CD14-positive monocyte (primary cell): ENCODE results near the gene STAMBPL1. TPM values are rescaled to one million over a fixed set of nuclear protein-coding genes. Genes with fewer than 3 reads are reported as not detected.
"Not testable (repeated sequence)": the region's sequence is repeated elsewhere in the genome, so short reads cannot be mapped to it uniquely, and the experiment has no call there.

Experiments
- DNase-seq, 3 donors: peaks; one replicate each; pipeline ENCODE4 v3.0.0-alpha.2; 2011 to 2022
- H2AFZ ChIP-seq: 2 replicates; pipeline ENCODE4 v1.6.0; 2012; ENCODE audit warnings: mild to moderate bottlenecking, low read depth, low read length, inconsistent platforms; ENCODE audit not compliant: insufficient read depth, poor library complexity, severe bottlenecking
- H3K27ac ChIP-seq, 2 donors: 1 replicate in 1 of 2; 2 replicates in 1 of 2; pipeline ENCODE4 v1.5.1; 2012 to 2013; ENCODE audit warnings: low read length in 2 of 2, control low read depth in 1 of 2, inconsistent platforms in 1 of 2, low read depth in 1 of 2, mild to moderate bottlenecking in 1 of 2
- H3K27me3 ChIP-seq, 2 donors: one replicate each; pipeline versions ENCODE4 v1.6.0 to v1.6.1; 2011 to 2013; ENCODE audit warnings: low read length in 2 of 2; ENCODE audit not compliant: control insufficient read depth in 2 of 2, insufficient read depth in 2 of 2
- H3K36me3 ChIP-seq, 2 donors: replicated peaks in 1 of 2; 1 replicate in 1 of 2; 2 replicates in 1 of 2; pipeline versions ENCODE4 v1.5.1 to v1.6.1; 2012 to 2013; ENCODE audit warnings: low read length in 2 of 2, control low read depth in 1 of 2, inconsistent platforms in 1 of 2, mild to moderate bottlenecking in 1 of 2; ENCODE audit not compliant: insufficient read depth in 2 of 2, control insufficient read depth in 1 of 2
- H3K4me1 ChIP-seq, 2 donors: 1 replicate in 1 of 2; 2 replicates in 1 of 2; pipeline versions ENCODE4 v1.5.1 to v1.6.1; 2012 to 2013; ENCODE audit warnings: low read length in 2 of 2, control low read depth in 1 of 2, inconsistent platforms in 1 of 2, mild to moderate bottlenecking in 1 of 2, moderate library complexity in 1 of 2; ENCODE audit not compliant: insufficient read depth in 2 of 2, control insufficient read depth in 1 of 2
- H3K4me2 ChIP-seq: replicated peaks from 2 replicates; pipeline ENCODE3; 2012; ENCODE audit warnings: low read length, moderate library complexity, mild to moderate bottlenecking; ENCODE audit not compliant: poor library complexity, severe bottlenecking; ENCODE audit errors: extremely low read depth
- H3K4me3 ChIP-seq, 3 experiments: fragments of 200-600 bp in 1 of 3; sonication (generic) in 1 of 3; replicated peaks in 1 of 3; 1 replicate in 2 of 3; 2 replicates in 1 of 3; pipeline ENCODE4 v1.5.1; 2011 to 2013; ENCODE audit warnings: low read length in 3 of 3, mild to moderate bottlenecking in 3 of 3, control low read depth in 2 of 3, low read depth in 2 of 3, inconsistent platforms in 1 of 3, moderate library complexity in 1 of 3
- H3K79me2 ChIP-seq: 2 replicates; pipeline ENCODE4 v1.6.0; 2012; ENCODE audit warnings: mild to moderate bottlenecking, control low read depth, inconsistent platforms, low read length, moderate library complexity; ENCODE audit not compliant: insufficient read depth
- H3K9ac ChIP-seq: 2 replicates; pipeline ENCODE4 v1.6.0; 2017; ENCODE audit warnings: low read length, mild to moderate bottlenecking; ENCODE audit not compliant: insufficient read depth, poor library complexity, severe bottlenecking
- H3K9me3 ChIP-seq, 2 donors: replicated peaks in 1 of 2; 1 replicate in 1 of 2; 2 replicates in 1 of 2; pipeline versions ENCODE4 v1.5.1 to v1.6.1; 2012 to 2013; ENCODE audit warnings: low read length in 2 of 2, control low read depth in 1 of 2; ENCODE audit not compliant: control insufficient read depth in 1 of 2, insufficient read depth in 1 of 2
- H4K20me1 ChIP-seq: 2 replicates; pipeline ENCODE4 v1.6.0; 2012; ENCODE audit warnings: mild to moderate bottlenecking, low read length, control low read depth, moderate library complexity; ENCODE audit not compliant: insufficient read depth
- H3K27ac Mint-ChIP-seq, 7 donors: one replicate each; pipeline ENCODE4 v1.8.0; 2020; ENCODE audit warnings: mild to moderate bottlenecking in 7 of 7, mixed read lengths in 7 of 7, moderate library complexity in 6 of 7, inconsistent platforms in 2 of 7
- H3K27me3 Mint-ChIP-seq, 3 donors: one replicate each; pipeline ENCODE4 v1.8.0; 2021 to 2022; ENCODE audit warnings: low read depth in 3 of 3, mild to moderate bottlenecking in 3 of 3, mixed read lengths in 3 of 3, moderate library complexity in 3 of 3, inconsistent platforms in 1 of 3
- H3K36me3 Mint-ChIP-seq, 2 donors: one replicate each; pipeline ENCODE4 v1.8.0; 2020; ENCODE audit warnings: mixed read lengths in 2 of 2, inconsistent platforms in 1 of 2, mild to moderate bottlenecking in 1 of 2
- H3K4me1 Mint-ChIP-seq: one replicate; pipeline ENCODE4 v1.8.0; 2020; ENCODE audit warnings: mild to moderate bottlenecking, mixed read lengths
- H3K4me3 Mint-ChIP-seq, 2 donors: one replicate each; pipeline ENCODE4 v1.8.0; 2020; ENCODE audit warnings: mild to moderate bottlenecking in 2 of 2, mixed read lengths in 2 of 2, moderate library complexity in 1 of 2
- H3K9me3 Mint-ChIP-seq, 7 donors: one replicate each; pipeline ENCODE4 v1.8.0; 2020 to 2022; ENCODE audit warnings: mixed read lengths in 7 of 7, mild to moderate bottlenecking in 6 of 7, moderate library complexity in 6 of 7, inconsistent platforms in 2 of 7
- WGBS: methylation state at CpG from one replicate; pipeline ENCODE4 v1.1.5; 2013; ENCODE audit warnings: missing lambda C conversion rate; ENCODE audit not compliant: insufficient coverage; 5-methylcytosine and 5-hydroxymethylcytosine counted together
- intact Hi-C, 2 donors: fragments of 100-400 bp; cut with micrococcal nuclease; formaldehyde crosslinking; loops; one replicate each; pipeline versions ENCODE4 v1.15.0 to v1.15.1; 2023
- polyA plus RNA-seq, 3 donors: library from polyadenylated mRNA; depleted of rRNA in 1 of 3; unstranded in 2 of 3; stranded (reverse) in 1 of 3; fragments of 300-500 nt in 2 of 3; fragments of >200 nt in 1 of 3; fragmentation: Illumina TruSeq in 2 of 3; gene quantifications; 1 replicate in 2 of 3; 2 replicates in 1 of 3; pipeline ENCODE4 v1.2.3, GENCODE V29; 2012 to 2021
- TF ChIP-seq, protein P1 (sequence below): fragments of 200-600 bp; IDR thresholded peaks from one replicate; pipeline ENCODE4 v1.8.0; 2022; ENCODE audit warnings: antibody characterized with exemption, mild to moderate bottlenecking

The STAMBPL1 gene
- polyA plus RNA-seq, 3 donors: 0.07 to 1.5 (median 0.10) TPM

DNA sequence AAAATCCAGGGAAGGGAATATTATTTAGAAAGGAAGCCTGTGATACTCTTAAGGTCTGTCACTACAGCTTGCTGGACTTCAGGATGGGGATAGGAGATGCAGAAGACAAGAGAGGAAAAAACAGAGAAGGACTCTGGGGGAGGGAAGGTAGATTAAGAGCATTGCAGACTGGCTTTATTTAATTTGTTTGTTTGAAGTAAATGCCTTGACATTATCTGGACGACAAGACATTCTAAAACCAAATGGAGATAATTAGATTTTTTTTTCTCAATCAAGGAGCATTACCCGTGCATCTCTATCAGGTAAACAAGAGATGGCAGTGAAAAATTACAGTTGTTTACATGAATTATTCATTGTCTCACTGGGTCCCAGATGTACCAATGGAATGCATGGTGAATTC is 48.2 kb downstream of the STAMBPL1 start:
- no CpG with 5 or more reads among the region's 2 CpGs for WGBS
- peaks cover 0 to 3% (median 1%) of the 10 kb centered on the region in 3 donors for H3K27me3 Mint-ChIP-seq
- DNase-seq: no peak

DNA sequence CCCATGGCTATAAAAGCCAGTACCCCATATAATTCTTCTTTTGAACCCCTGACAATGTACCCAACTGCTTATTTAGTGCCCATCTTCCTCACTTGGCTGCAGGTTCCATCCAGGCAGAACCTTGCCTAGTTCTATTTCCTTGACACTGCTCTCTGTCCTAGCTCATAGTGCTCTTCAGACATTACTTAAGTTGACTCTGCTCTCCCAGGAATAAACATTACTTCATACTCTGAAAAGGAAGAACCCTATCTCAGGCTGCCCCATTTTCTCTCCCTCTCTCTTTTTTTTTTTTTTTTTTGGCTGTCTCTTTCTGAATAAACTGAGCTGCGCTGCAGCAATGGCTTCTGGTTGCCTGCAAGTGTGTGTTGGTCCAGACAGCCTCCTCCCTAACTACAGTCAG is 51.5 kb downstream of the STAMBPL1 start:
- H3K4me3 ChIP-seq: no peak overlapping the region
- no peaks in the 10 kb centered on the region for H3K36me3 ChIP-seq
- Mint-ChIP-seq H3K9me3 (no peaks in the 10 kb centered on the region), H3K27me3 (peaks cover 0 to 3% (median 0%) of the 10 kb centered on the region in 3 donors), H3K4me3 (no peak overlapping the region), H3K4me1 (peaks cover 21% of the 10 kb centered on the region), H3K36me3 (no peaks in the 10 kb centered on the region), H3K27ac (no peak overlapping the region)
- H2AFZ ChIP-seq: no peak overlapping the region
- no peaks in the 10 kb centered on the region for H3K9me3 ChIP-seq
- no CpG with 5 or more reads among the region's 1 CpG for WGBS
- intact Hi-C loops: loop anchor here in 1 of 2 donors (5.0 kb wide), 1 partner anchor 94 kb away; no protein-coding TSS in a partner anchor
- no peak overlapping the region for H3K4me2 ChIP-seq
- peaks cover 14 to 18% of the 10 kb centered on the region in 2 donors for H3K4me1 ChIP-seq
- no peak overlapping the region for H3K27ac ChIP-seq
- TF ChIP-seq, protein P1, sequence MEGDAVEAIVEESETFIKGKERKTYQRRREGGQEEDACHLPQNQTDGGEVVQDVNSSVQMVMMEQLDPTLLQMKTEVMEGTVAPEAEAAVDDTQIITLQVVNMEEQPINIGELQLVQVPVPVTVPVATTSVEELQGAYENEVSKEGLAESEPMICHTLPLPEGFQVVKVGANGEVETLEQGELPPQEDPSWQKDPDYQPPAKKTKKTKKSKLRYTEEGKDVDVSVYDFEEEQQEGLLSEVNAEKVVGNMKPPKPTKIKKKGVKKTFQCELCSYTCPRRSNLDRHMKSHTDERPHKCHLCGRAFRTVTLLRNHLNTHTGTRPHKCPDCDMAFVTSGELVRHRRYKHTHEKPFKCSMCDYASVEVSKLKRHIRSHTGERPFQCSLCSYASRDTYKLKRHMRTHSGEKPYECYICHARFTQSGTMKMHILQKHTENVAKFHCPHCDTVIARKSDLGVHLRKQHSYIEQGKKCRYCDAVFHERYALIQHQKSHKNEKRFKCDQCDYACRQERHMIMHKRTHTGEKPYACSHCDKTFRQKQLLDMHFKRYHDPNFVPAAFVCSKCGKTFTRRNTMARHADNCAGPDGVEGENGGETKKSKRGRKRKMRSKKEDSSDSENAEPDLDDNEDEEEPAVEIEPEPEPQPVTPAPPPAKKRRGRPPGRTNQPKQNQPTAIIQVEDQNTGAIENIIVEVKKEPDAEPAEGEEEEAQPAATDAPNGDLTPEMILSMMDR: no peak
- DNase-seq: no peak
- no peak overlapping the region for H3K9ac ChIP-seq
- H3K27me3 ChIP-seq: no peaks in the 10 kb centered on the region
- H3K79me2 ChIP-seq: no peaks in the 10 kb centered on the region
- no peaks in the 10 kb centered on the region for H4K20me1 ChIP-seq

More for the DNA sequence above, 48.2 kb downstream of the STAMBPL1 start:
- H3K9me3 Mint-ChIP-seq: peaks cover 0 to 6% (median 3%) of the 10 kb centered on the region in 7 donors
- Histone ChIP-seq H3K79me2 (no peaks in the 10 kb centered on the region), H3K36me3 (no peaks in the 10 kb centered on the region), H3K9ac (no peak overlapping the region), H2AFZ (no peak overlapping the region), H3K27me3 (no peaks in the 10 kb centered on the region), H3K4me2 (no peak overlapping the region), H3K9me3 (no peaks in the 10 kb centered on the region), H3K4me1 (peaks cover 13 to 19% of the 10 kb centered on the region in 2 donors), H4K20me1 (no peaks in the 10 kb centered on the region), H3K4me3 (no peak overlapping the region), H3K27ac (no peak overlapping the region)
- H3K36me3 Mint-ChIP-seq: peaks cover 7 to 8% of the 10 kb centered on the region in 2 donors
- TF ChIP-seq, protein P1: no peak
- peaks cover 20% of the 10 kb centered on the region for H3K4me1 Mint-ChIP-seq
- intact Hi-C loops: no loop called here
- H3K4me3 Mint-ChIP-seq: no peak overlapping the region
- H3K27ac Mint-ChIP-seq: no peak overlapping the region

DNA sequence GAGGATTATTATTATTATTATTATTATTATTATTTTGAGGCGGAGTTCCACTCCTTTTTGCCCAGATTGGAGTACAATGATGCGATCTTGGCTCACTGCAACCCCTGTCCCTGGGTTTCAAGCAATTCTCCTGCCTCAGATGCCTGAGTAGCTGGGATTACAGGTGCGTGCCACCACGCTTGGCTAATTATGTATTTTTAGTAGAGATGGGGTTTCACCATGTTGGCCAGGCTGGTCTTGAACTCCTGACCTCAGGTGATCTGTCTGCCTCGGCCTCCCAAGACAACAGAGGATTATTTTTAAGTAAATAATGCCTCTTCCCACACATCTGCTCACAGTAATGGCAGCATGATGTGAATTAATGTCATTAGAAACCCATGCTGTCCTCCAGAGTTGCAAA is 52.0 kb downstream of the STAMBPL1 start:
- H4K20me1 ChIP-seq, H3K9ac ChIP-seq, H3K79me2 ChIP-seq, H3K9me3 ChIP-seq, DNase-seq, H3K27ac ChIP-seq, H3K4me2 ChIP-seq, H3K27me3 ChIP-seq, H3K9me3 Mint-ChIP-seq, H3K27ac Mint-ChIP-seq, H3K36me3 Mint-ChIP-seq, H3K4me3 ChIP-seq, H3K36me3 ChIP-seq, H3K4me3 Mint-ChIP-seq, H2AFZ ChIP-seq, H3K27me3 Mint-ChIP-seq: not testable (repeated sequence)
- WGBS: 100% methylated on average over 1 of the region's 5 CpGs
- H3K4me1 ChIP-seq: peaks cover 10 to 14% of the 10 kb centered on the region in 2 donors
- H3K4me1 Mint-ChIP-seq: peaks cover 16% of the 10 kb centered on the region
- intact Hi-C loops: loop anchor here (2.0 to 5.0 kb wide), 2 partner anchors 95 to 97 kb away; no protein-coding TSS in a partner anchor
